ENCODE results near the gene RFX1.

- no peak for TF ChIP-seq CTCF (IDR thresholded peaks at IDR 0.05)
- TF ChIP-seq POLR2A (IDR thresholded peaks at IDR 0.05), result no peak
- no peak for TF ChIP-seq POLR2AphosphoS5 (IDR thresholded peaks at IDR 0.05)
- TF ChIP-seq EP300 (IDR thresholded peaks at IDR 0.05), result no peak
Observed at GRCh38 chr19:14028901-14029300, 22.8 kb upstream of the RFX1 start.

Data from suprapubic skin (tissue), 4 donors.